Lower leg skin (tissue), 3 donors: ENCODE results near the gene MUC5AC.
"Not testable (repeated sequence)": the region's sequence is repeated elsewhere in the genome, so short reads cannot be mapped to it uniquely, and the experiment has no call there.

Experiments used
- CTCF ChIP-seq, 3 donors: fragments of 450-650 bp; IDR thresholded peaks; one replicate each; pipeline ENCODE4 v1.5.1; 2016; ENCODE audit warnings: antibody characterized with exemption in 3 of 3, mild to moderate bottlenecking in 3 of 3, moderate library complexity in 2 of 3
- POLR2A ChIP-seq, 2 donors: fragments of 450-650 bp; IDR thresholded peaks; one replicate each; pipeline ENCODE4 v1.6.1; 2016 to 2017; ENCODE audit warnings: antibody characterized with exemption in 2 of 2, mild to moderate bottlenecking in 1 of 2, moderate library complexity in 1 of 2

- not testable (repeated sequence) for TF ChIP-seq POLR2A, CTCF (IDR thresholded peaks at IDR 0.05)
Observed at GRCh38 chr11:1191786-1192470, 34.2 kb downstream of the MUC5AC start.
